Heart left ventricle (tissue), 16 donors: Measurements from ENCODE around the gene RAD23A. TPM values are rescaled to one million over a fixed set of nuclear protein-coding genes. Genes with fewer than 3 reads are reported as not detected.

ENCODE experiments used
- ATAC-seq, 4 donors: fragments of 200-7000 bp; cut with Tn5 transposase; one replicate each; pipeline ENCODE4 v1.9.1; 2020 to 2022; ENCODE audit warnings: moderate library complexity in 4 of 4, mild to moderate bottlenecking in 3 of 4, moderate number of reproducible peaks in 1 of 4
- DNase-seq, 5 donors: peaks; one replicate each; pipeline ENCODE4 v3.0.0-alpha.2; 2020
- H3K27ac ChIP-seq, 12 donors: fragments of 200-600 bp; sonication (generic) in 4 of 12; one replicate each; pipeline versions ENCODE4 v1.5.0 to v1.8.0; 2016 to 2022; ENCODE audit warnings: mild to moderate bottlenecking in 2 of 12
- H3K27me3 ChIP-seq, 9 donors: fragments of 200-600 bp; sonication (generic) in 2 of 9; one replicate each; pipeline versions ENCODE4 v1.5.1 to v1.8.0; 2016 to 2022; ENCODE audit warnings: mild to moderate bottlenecking in 3 of 9
- H3K36me3 ChIP-seq, 9 donors: fragments of 200-600 bp; sonication (generic) in 2 of 9; one replicate each; pipeline versions ENCODE4 v1.5.0 to v1.8.0; 2018 to 2022; ENCODE audit warnings: mild to moderate bottlenecking in 2 of 9
- H3K4me1 ChIP-seq, 12 donors: fragments of 200-600 bp; sonication (generic) in 4 of 12; one replicate each; pipeline versions ENCODE4 v1.5.0 to v1.8.0; 2016 to 2022; ENCODE audit warnings: mild to moderate bottlenecking in 3 of 12
- H3K4me3 ChIP-seq, 12 donors: fragments of 200-600 bp; sonication (generic) in 4 of 12; one replicate each; pipeline versions ENCODE4 v1.5.0 to v1.8.0; 2017 to 2022; ENCODE audit warnings: mild to moderate bottlenecking in 9 of 12, moderate library complexity in 4 of 12
- H3K9me3 ChIP-seq, 12 donors: fragments of 200-600 bp; sonication (generic) in 4 of 12; one replicate each; pipeline versions ENCODE4 v1.5.0 to v1.8.0; 2016 to 2022; ENCODE audit warnings: mild to moderate bottlenecking in 1 of 12
- CTCF ChIP-seq, 12 donors: fragments of 200-600 bp; sonication (generic) in 4 of 12; IDR thresholded peaks; one replicate each; pipeline versions ENCODE4 v1.5.0 to v1.8.0; 2018 to 2022; ENCODE audit warnings: antibody characterized with exemption in 12 of 12, mild to moderate bottlenecking in 5 of 12
- POLR2A ChIP-seq, 2 donors: fragments of 450-650 bp; IDR thresholded peaks; one replicate each; pipeline ENCODE4 v1.6.1; 2017; ENCODE audit warnings: antibody characterized with exemption in 2 of 2, mild to moderate bottlenecking in 2 of 2, moderate library complexity in 2 of 2
- WGBS, 4 donors: extraction: QIAGEN DNeasy Blood & Tissue Kit in 2 of 4; methylation state at CpG; one replicate each; pipeline versions ENCODE4 v1.1.5 to v1.1.7; 2013 to 2018; 5-methylcytosine and 5-hydroxymethylcytosine counted together
- intact Hi-C, 10 donors: fragments of 100-400 bp; cut with DNase I; formaldehyde crosslinking; loops; one replicate each; pipeline versions ENCODE4 v1.11.1 to v1.14.2; 2022
- polyA plus RNA-seq, 2 donors: library from polyadenylated mRNA; stranded (reverse); fragments of 200-250 nt; gene quantifications; one replicate each; pipeline ENCODE4 v1.2.3, GENCODE V29; 2013
- total RNA-seq, 9 donors: library from RNA; depleted of rRNA in 2 of 9; stranded (reverse); fragments of >200 nt in 2 of 9; fragmentation: NEBNext Ultra II Directional in 3 of 9; extraction: Animal tissue kit (Norgen Biotek cat#: 25700) in 3 of 9; gene quantifications; one replicate each; pipeline versions ENCODE4 v1.1.0 to v1.2.4, GENCODE V29; 2016 to 2023
- donor health status: ischemic (EF 13 %, LVEDD 7.1; RV severe dilation, severe dysfunction).
- donor health status: healthy with polysubstance abuse.
- donor health status: DM: no; HTN: yes; CAD: no.
- donor health status: DM: no; HTN: no; CAD: no.
- donor health status: ischemic (EF 25% LVEDD 6.9; RV normal size, moderate dysfunction).
- donor health status: ischemic (EF 25% LVEDD 5.7; RV mildly dilated, moderate dysfunction).
- donor health status: healthy.
- donor health status: DM: yes; HTN: yes; CAD: no.
- donor health status: ischemic (EF 35%, LVEDD 5.7; RV mildly dilated, moderate dysfunction).
- donor health status: nonischemic (EF 11% LVEDD 7.7; RV severe dilation, severe dysfunction).
- donor health status: DM: yes; HTN: yes; CAD: no.
- donor health status: PGD.
- donor health status: ischemic (EF 29% LVEDD 5.4; RV normal size, mild dysfunction).
- donor health status: nonischemic (EF 23%, LVEDD 6.1; RV moderate dilation, normal function).

Gene RAD23A
- total and polyA plus RNA-seq, 11 donors: 130 to 272 (median 162) TPM

GRCh38 chr19:12937927-12938778 is 7.5 kb upstream of the RAD23A start, which contains the start of gene CALR:
CALR (plus strand) TSS chr19:12938609; CDS start chr19:12938680, 71 bp downstream.
- no peaks in the 10 kb centered on the region for H3K9me3 ChIP-seq
- H3K27me3 ChIP-seq: no peaks in the 10 kb centered on the region
- TF ChIP-seq CTCF (IDR thresholded peaks at IDR 0.05): no peak
- TF ChIP-seq POLR2A (IDR thresholded peaks at IDR 0.05): peak; percentile 100
- H3K4me1 ChIP-seq: peaks cover 6 to 58% (median 35%) of the 10 kb centered on the region in 12 donors
- peak within 1 kb of the TSS; percentile 75 to 96 (median 92) for H3K27ac ChIP-seq
- peaks cover 2 to 41% (median 34%) of the 10 kb centered on the region in 9 donors for H3K36me3 ChIP-seq
- H3K4me3 ChIP-seq: peak within 1 kb of the TSS; percentile 63 to 99 (median 95)
- 0 to 1% (median 0%) methylated on average over 42 to 63 of the region's 63 CpGs for WGBS, 4 donors
- DNase-seq: peak; percentile 99 to 100 (median 100)
- ATAC-seq: peak; percentile 92 to 95 (median 95)
- intact Hi-C loops: loop anchor here in 2 of 10 donors (2.0 to 10.0 kb wide), 2 partner anchors 47 to 53 kb away; partner anchors contain the start of genes DNASE2 (in 1 of the 2), GCDH (in 1 of the 2) and KLF1 (in 1 of the 2)

GRCh38 chr19:12938779-12939601 is 6.7 kb upstream of the RAD23A start:
- TF ChIP-seq CTCF (IDR thresholded peaks at IDR 0.05) (peak in 3 of 12 donors; percentile 16 to 24 (median 24)), POLR2A (IDR thresholded peaks at IDR 0.05) (no peak)
- Histone ChIP-seq H3K27ac (peak overlapping the region; percentile 75 to 96 (median 92)), H3K36me3 (peaks cover 2 to 49% (median 43%) of the 10 kb centered on the region in 9 donors), H3K9me3 (no peaks in the 10 kb centered on the region), H3K4me3 (peak overlapping the region; percentile 63 to 99 (median 95)), H3K27me3 (no peaks in the 10 kb centered on the region), H3K4me1 (peaks cover 6 to 63% (median 36%) of the 10 kb centered on the region in 12 donors)
- intact Hi-C loops: loop anchor here in 2 of 10 donors (2.0 to 10.0 kb wide), 2 partner anchors 48 to 54 kb away; partner anchors contain the start of genes DNASE2 (in 1 of the 2), GCDH (in 1 of the 2) and KLF1 (in 1 of the 2)
- DNase-seq (peak in 1 of 5 donors; percentile 50), ATAC-seq (peak in 3 of 4 donors; percentile 0 to 24 (median 7))
- 0 to 1% (median 0%) methylated on average over 45 to 54 of the region's 54 CpGs for WGBS, 4 donors

- TF ChIP-seq CTCF (IDR thresholded peaks at IDR 0.05) (no peak), POLR2A (IDR thresholded peaks at IDR 0.05) (no peak)
- H3K9me3 ChIP-seq: no peaks in the 10 kb centered on the region
- DNase-seq: no peak
- intact Hi-C loops: loop anchor here in 2 of 10 donors (2.0 to 10.0 kb wide), 2 partner anchors 49 to 55 kb away; partner anchors contain the start of genes DNASE2 (in 1 of the 2), GCDH (in 1 of the 2) and KLF1 (in 1 of the 2)
- H3K4me3 ChIP-seq: peak overlapping the region in 9 of 12 donors; percentile 63 to 99 (median 95)
- peaks cover 6 to 68% (median 36%) of the 10 kb centered on the region in 12 donors for H3K4me1 ChIP-seq
- H3K27me3 ChIP-seq: no peaks in the 10 kb centered on the region
- ATAC-seq: no peak
- peaks cover 2 to 59% (median 53%) of the 10 kb centered on the region in 9 donors for H3K36me3 ChIP-seq
- H3K27ac ChIP-seq: peak overlapping the region in 7 of 12 donors; percentile 42 to 96 (median 92)
- 43 to 50% (median 50%) methylated on average over 9 to 10 of the region's 10 CpGs for WGBS, 4 donors
These were observed 5.7 kb upstream of the RAD23A start for GRCh38 chr19:12939975-12940423.
